OCI-LY3 (cell line): ENCODE data around the gene WBP1L.

ENCODE experiments used
- EZH2phosphoT487 ChIP-seq: fragments of 200-600 bp; shearing (Covaris generic); IDR thresholded peaks from 2 replicates; pipeline ENCODE4 v1.6.1; 2018; ENCODE audit warnings: antibody characterized with exemption, mixed run types, low read depth
- TF ChIP-seq, protein P1 (sequence below): fragments of 200-600, 300-600 bp; sonication (generic); IDR thresholded peaks from 2 replicates; pipeline ENCODE4 v1.5.1; 2014; ENCODE audit warnings: antibody characterized with exemption, low read length, low read depth

DNA sequence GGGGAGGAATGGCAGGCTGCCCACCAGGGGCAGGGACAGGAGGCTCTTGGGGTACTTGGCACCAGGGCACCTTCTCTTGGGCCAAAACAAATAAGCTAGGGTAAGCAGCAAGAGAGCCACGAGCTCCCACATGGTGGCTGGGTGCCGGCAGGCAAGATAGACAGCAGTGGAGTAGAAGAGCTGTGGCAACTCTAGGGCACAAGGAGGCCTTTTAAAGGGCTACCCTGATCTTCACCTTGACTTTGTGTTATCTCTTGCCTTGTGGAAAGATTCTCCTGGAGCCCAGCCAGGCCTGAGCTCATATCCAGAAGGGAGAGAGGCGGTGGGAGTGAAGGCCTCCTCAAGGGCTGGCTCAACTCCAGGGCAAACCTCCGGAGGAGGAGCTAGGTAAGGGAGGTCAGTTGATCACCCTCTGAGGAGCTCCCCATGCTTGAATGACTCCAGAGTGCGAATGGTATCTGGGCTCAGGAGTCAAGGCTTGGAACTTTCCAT, 93.5 kb downstream of the WBP1L start, which contains the start of gene CYP17A1:
- TF ChIP-seq, protein P1, sequence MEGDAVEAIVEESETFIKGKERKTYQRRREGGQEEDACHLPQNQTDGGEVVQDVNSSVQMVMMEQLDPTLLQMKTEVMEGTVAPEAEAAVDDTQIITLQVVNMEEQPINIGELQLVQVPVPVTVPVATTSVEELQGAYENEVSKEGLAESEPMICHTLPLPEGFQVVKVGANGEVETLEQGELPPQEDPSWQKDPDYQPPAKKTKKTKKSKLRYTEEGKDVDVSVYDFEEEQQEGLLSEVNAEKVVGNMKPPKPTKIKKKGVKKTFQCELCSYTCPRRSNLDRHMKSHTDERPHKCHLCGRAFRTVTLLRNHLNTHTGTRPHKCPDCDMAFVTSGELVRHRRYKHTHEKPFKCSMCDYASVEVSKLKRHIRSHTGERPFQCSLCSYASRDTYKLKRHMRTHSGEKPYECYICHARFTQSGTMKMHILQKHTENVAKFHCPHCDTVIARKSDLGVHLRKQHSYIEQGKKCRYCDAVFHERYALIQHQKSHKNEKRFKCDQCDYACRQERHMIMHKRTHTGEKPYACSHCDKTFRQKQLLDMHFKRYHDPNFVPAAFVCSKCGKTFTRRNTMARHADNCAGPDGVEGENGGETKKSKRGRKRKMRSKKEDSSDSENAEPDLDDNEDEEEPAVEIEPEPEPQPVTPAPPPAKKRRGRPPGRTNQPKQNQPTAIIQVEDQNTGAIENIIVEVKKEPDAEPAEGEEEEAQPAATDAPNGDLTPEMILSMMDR = no peak
- TF ChIP-seq EZH2phosphoT487 = no peak
